Activated CD4-positive, alpha-beta T cell treated with anti-CD3 and anti-CD28 coated beads, Interleukin-2, amount 50 U/mL, for 48 hours (primary cell): ENCODE measurements around the gene CMC2.

Experiments
- DNase-seq, 2 experiments: peaks; one replicate each; pipeline ENCODE4 v3.0.0-alpha.2; 2020

Gene CMC2

GRCh38 chr16:81001330-81001729 is 5.4 kb downstream of the CMC2 start:
- DNase-seq: no peak

DNA sequence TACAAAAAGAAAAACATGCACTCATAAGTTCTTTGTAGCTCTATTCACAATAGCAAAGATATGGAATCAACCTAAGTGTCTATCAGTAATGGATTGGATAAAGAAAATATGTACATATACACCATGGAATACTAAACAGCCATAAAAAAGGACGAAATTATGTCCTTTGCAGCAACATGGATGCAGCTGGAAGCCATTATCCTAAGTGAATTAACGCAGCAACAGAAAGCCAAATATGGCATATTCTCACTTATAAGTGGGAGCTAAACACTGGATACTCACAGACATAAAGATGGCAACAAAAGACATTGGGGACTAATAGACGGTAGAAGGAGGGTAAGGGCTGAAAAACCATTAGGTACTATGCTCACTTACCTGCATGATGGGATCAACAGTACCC is 5.8 kb downstream of the CMC2 start:
- DNase-seq: no peak

GRCh38 chr16:80997964-80998620 is 8.6 kb downstream of the CMC2 start:
- DNase-seq: no peak

- no peak for DNase-seq
These were observed 9.4 kb downstream of the CMC2 start for GRCh38 chr16:80997139-80997798.

DNA sequence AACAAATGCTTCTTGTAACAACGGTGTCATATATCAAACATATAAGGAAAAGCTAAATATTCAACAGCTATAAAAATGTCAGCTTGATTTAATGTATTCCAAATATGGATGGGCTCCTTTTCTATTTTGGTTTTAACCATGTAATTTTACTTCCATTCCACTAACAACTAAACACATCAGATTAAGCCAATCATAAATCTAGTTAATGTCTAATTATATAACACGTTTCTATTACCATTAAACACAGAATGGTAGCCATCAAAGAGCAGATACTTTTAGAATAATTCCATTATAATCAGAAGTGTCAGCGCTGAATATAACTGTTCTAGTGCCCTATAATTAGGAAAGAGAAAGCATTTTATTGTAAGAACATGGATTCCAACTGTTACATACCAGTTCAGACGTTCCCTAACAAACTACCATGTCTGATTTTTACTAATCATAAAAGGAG is 10.0 kb downstream of the CMC2 start:
- DNase-seq: no peak

DNA sequence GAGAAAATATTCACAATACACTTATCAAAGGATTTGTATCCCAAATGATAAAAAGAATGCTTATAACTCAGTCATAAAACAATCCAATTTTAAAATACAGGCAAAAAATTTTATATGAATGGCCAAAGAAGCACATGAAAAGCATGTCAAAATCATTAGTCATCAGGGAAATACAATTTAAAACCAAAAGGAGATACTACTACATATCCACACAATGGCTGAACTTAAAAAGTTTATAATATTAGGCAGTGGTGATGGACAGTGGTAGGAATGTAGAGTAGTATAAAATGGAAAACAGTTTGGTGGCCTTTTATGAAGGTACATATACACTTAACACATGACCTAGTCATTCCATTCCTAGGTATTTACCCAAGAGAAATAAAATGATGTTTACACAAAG is 12.2 kb downstream of the CMC2 start:
- no peak for DNase-seq

GRCh38 chr16:80993834-80994233 is 12.9 kb downstream of the CMC2 start:
- no peak for DNase-seq

DNA sequence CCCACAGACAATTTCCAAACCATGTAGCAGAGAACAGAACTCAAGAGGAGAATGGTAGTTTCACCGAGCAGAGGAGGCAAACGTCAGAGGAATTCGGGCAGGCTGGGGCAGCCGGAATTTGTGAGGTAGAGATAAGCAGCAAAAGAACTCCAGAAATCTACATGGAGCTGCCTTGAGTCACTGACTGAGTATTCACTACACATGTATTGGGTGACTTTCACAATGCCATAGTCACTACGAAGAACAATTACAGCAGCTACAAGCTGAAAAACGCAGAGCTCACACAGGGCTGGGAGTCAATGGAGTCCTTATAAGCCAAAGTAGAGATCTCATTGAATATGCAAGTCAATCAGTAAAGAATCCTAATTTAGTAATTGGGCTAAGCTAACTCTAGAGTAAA is 13.4 kb downstream of the CMC2 start:
- DNase-seq: no peak

DNA sequence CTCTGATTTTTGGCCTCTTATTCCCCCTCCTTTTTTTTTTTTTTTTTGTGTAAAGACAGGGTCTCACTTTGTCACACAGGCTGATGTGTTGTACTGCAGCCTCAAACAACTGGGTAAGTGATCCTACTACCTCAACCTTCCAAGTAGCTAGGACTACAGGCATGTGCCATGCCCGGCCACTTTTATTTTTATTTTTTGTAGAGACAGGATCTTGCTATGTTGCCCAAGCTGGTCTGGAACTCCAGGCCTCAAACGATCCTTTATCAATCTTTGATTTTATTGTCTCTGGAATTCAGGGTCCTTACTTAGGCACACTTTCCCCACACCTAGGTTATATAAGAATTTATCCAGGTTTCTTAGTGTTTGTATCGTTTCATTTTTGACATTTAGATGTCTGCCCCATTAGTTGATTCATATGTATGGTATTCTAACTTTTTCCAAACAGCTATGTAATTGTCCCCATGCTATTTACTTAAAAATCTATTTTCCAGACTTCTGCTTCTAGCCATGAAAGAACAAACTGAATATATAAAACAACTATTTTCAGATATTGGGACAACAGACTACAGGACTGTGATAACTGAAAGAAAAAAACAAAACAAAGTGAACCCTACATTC is 13.9 kb downstream of the CMC2 start:
- DNase-seq: no peak

DNA sequence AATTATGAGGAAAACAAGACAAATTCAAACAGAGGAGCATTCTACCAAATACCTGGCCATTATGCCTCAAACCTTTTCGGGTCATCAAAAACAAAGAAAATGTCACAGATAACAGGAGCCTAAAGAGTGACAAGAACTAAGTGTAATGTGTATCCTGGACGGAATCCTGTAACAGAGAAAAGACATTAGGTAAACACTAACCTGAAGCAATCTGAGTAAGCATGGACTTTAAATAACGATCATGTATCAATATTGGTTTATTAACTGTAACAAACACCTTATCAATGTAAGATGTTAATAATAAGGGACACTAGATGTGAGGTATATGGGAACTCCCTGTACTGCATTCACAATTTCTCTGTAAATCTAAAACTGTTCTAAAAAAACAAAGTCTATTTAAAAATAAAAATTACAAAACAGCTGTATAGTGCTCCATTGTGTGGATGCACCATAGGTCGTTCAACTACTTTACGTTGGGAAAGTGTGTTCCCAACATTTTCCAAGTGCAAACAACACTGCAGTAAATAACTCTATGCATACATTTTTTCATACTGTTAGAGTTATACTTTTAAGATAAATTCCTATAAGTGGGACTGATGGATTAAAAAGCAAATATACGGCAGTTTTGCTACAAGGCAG is 14.8 kb downstream of the CMC2 start:
- DNase-seq: no peak

GRCh38 chr16:80990978-80991377 is 15.7 kb downstream of the CMC2 start:
- no peak for DNase-seq

GRCh38 chr16:80990577-80990976 is 16.1 kb downstream of the CMC2 start:
- no peak for DNase-seq

GRCh38 chr16:80989801-80990200 is 16.9 kb downstream of the CMC2 start:
- no peak for DNase-seq

GRCh38 chr16:80988756-80989155 is 17.9 kb downstream of the CMC2 start:
- DNase-seq: no peak

DNA sequence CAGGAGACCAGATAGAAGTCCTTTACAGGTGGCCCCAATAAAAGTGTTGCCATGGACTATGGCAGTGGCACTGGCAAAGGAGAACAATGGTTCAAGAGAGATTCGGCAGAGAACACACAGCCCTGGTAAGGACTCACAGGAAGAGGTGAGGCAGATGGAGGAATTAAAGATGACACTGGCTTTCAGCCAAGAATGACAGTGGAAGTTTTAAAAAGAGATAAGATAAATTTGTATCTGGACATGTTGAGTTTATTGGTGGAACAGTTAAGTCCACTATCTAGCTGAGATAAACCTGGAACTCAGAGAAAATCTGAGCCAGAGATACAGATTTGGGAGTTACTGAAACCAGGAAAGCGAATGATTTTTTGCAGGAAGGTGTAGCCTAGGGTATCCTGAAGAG is 20.1 kb downstream of the CMC2 start:
- no peak for DNase-seq

DNA sequence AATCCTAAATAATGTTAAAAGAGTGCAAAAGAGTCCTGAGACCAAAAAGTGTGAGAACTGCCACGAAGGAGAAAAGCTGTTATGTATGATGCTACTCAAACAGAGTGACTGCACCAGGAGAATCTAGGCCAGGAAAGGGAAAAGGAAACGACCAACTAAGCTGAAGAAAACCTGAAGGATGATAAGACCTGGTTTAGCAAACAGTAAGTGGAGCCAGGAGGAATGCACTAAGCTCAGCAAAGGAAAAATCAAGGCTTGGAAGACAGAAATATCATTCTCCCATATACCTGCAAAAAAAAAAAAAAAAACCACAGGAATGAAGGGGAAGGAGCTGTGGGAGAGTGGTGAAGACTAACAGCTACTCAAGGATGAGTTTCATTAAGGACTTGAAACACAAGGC is 21.1 kb downstream of the CMC2 start:
- no peak for DNase-seq

- DNase-seq: no peak
These were observed 22.4 kb downstream of the CMC2 start for GRCh38 chr16:80984124-80984892.

DNA sequence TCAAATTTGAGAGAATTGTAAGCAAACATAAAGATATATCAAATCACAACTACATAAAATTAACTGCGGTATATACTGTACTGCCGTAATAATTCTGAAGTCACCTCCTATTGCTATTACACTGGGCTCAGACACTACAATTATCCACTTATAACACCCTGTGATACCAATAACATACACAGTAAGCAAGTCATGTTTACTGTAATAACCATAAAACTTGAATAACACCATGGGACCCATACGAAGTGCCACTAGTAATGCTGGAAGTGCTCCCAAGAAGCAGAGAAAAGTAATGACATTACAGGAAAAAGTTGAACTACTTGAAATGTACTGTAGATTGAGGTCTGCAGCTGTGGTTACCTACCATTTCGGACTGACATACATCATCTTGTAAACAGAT is 24.0 kb downstream of the CMC2 start:
- no peak for DNase-seq

- no peak for DNase-seq
These were observed 25.6 kb downstream of the CMC2 start for GRCh38 chr16:80981103-80981502.

GRCh38 chr16:80976946-80977345 is 29.7 kb downstream of the CMC2 start:
- DNase-seq: no peak

DNA sequence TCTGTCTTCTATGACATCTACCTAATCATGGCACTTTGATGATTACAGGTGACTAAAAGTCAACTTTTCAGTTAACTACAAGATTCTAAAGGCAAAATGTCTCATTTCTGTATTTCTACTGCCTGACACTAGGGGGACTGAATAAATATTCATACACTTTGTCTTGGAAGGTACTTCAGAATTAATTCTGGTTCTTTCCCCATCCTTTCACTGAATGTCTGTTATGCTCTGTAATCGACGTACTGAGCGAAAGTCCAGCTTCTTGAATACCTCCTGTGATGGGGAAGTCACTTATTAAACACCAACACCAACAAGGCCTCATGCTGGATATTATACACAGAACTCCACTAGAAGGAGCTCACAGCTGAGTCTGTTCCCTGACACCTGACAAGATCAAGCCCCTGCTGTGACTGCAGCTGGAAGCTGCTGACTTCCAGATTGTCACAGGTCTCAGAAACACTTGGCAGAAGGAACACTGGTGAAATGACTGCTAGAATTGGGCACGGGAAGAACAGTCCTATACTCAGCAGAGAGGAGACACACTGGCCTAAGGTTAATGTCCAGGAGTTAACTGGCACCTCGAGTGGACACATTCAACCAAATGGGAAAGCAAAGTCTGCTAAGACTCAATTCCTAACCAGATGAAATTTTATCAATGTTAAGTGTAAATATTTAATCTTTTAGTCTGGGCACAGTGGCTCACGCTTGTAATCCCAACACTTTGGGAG is 31.9 kb downstream of the CMC2 start:
- DNase-seq: no peak

GRCh38 chr16:80973991-80974390 is 32.7 kb downstream of the CMC2 start:
- DNase-seq: no peak
